NCI-H748 (cell line): ENCODE measurements around the gene BBX.
"Not testable (repeated sequence)": the region's sequence is repeated elsewhere in the genome, so short reads cannot be mapped to it uniquely, and the experiment has no call there.

Experiments used
- DNase-seq: peaks from one replicate; lab custom pipeline; 2025; ENCODE audit not compliant: unreplicated experiment; lab: John Stamatoyannopoulos, UW

Gene BBX

GRCh38 chr3:107542665-107543064, 19.9 kb downstream of the BBX start:
- no peak for DNase-seq

GRCh38 chr3:107543666-107544065, 20.9 kb downstream of the BBX start:
- peak; percentile 18 for DNase-seq

- DNase-seq, result no peak
Observed at GRCh38 chr3:107545680-107546120, 22.9 kb downstream of the BBX start.

- DNase-seq, result no peak
Observed at GRCh38 chr3:107548601-107549000, 25.8 kb downstream of the BBX start.

GRCh38 chr3:107555359-107555758, 32.6 kb downstream of the BBX start:
- no peak for DNase-seq

GRCh38 chr3:107557743-107558142, 35.0 kb downstream of the BBX start:
- DNase-seq, result no peak

GRCh38 chr3:107560166-107560565, 37.4 kb downstream of the BBX start:
- DNase-seq, result no peak

GRCh38 chr3:107561980-107562379, 39.2 kb downstream of the BBX start:
- no peak for DNase-seq

GRCh38 chr3:107562969-107563529, 40.3 kb downstream of the BBX start:
- no peak for DNase-seq

GRCh38 chr3:107565244-107565643, 42.5 kb downstream of the BBX start:
- DNase-seq, result not testable (repeated sequence)

- DNase-seq, result not testable (repeated sequence)
Observed at GRCh38 chr3:107571089-107571488, 48.3 kb downstream of the BBX start.

GRCh38 chr3:107571492-107571891, 48.7 kb downstream of the BBX start:
- not testable (repeated sequence) for DNase-seq

- peak; percentile 40 for DNase-seq
Observed at GRCh38 chr3:107574650-107575049, 51.9 kb downstream of the BBX start.

- no peak for DNase-seq
Observed at GRCh38 chr3:107578091-107578490, 55.3 kb downstream of the BBX start.

- DNase-seq, result no peak
Observed at GRCh38 chr3:107578523-107578922, 55.8 kb downstream of the BBX start.

GRCh38 chr3:107579371-107579770, 56.6 kb downstream of the BBX start:
- DNase-seq, result no peak

GRCh38 chr3:107581230-107581629, 58.5 kb downstream of the BBX start:
- DNase-seq, result no peak

- peak; percentile 25 for DNase-seq
Observed at GRCh38 chr3:107588217-107588616, 65.5 kb downstream of the BBX start.

- DNase-seq, result no peak
Observed at GRCh38 chr3:107589454-107589853, 66.7 kb downstream of the BBX start.

- no peak for DNase-seq
Observed at GRCh38 chr3:107590786-107591185, 68.0 kb downstream of the BBX start.

- DNase-seq, result no peak
Observed at GRCh38 chr3:107592073-107592472, 69.3 kb downstream of the BBX start.

GRCh38 chr3:107594870-107595269, 72.1 kb downstream of the BBX start:
- no peak for DNase-seq

- DNase-seq, result no peak
Observed at GRCh38 chr3:107596639-107597038, 73.9 kb downstream of the BBX start.
